ENCODE measurements around the gene HCN2. TPM values are rescaled to one million over a fixed set of nuclear protein-coding genes. Genes with fewer than 3 reads are reported as not detected.

The HCN2 gene
- total and polyA plus RNA-seq, 8 donors, result 0.06 to 0.50 (median 0.17) TPM

DNA sequence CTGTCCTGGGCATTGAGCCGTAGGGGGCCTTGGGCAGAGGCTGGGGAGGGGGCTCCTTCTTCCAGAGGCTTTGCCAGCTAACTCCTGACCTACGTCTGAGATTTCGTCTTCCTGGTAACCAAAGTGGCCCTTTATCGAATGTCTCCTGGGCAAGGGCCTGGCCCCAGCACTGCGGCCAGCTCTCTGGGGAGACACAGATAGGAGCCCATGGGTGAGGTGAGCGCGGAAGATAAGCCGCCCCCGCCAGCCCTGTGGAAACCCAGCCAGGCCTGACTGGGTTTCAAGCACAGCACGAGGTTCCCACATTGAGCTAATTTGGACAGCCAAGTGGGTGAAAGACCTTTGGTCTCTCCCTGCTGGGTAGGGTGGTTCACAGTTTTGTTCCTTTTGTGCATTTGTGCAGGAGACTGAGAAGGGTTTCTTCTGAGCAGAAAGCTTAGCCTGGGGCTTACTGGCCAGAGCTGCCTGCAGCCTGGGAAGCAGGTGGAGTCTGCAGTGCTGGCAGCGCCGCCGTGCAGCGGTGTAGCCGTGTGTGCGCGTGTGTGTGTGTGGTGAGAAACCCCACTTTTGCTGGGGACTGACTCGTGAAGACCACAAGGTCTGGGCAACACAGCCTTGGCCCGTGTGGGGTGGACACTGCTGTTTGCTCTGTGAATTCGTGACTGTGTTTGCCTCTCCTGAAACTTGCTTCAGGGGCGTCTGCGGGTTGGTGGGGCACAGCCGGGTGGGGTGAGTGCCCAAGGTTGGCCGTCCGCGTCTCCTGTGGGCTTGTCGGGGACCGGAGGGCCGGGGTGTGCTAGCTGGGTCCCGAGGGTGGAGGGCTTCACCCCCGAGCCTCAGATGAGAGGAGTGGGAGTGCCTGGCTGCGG, 14.8 kb upstream of the HCN2 start:
- Histone ChIP-seq H3K27me3 (no peaks in the 10 kb centered on the region), H3K27ac (no peak overlapping the region), H3K4me1 (peaks cover 16 to 48% of the 10 kb centered on the region in 2 donors), H3K9me3 (no peaks in the 10 kb centered on the region), H3K4me3 (peak overlapping the region in 1 of 2 donors; percentile 13), H3K36me3 (peaks cover 0 to 26% of the 10 kb centered on the region in 2 donors)
- intact Hi-C loops (cut with DNase I), result no loop called here
- ATAC-seq, result peak; percentile 2
- TF ChIP-seq, protein P1, sequence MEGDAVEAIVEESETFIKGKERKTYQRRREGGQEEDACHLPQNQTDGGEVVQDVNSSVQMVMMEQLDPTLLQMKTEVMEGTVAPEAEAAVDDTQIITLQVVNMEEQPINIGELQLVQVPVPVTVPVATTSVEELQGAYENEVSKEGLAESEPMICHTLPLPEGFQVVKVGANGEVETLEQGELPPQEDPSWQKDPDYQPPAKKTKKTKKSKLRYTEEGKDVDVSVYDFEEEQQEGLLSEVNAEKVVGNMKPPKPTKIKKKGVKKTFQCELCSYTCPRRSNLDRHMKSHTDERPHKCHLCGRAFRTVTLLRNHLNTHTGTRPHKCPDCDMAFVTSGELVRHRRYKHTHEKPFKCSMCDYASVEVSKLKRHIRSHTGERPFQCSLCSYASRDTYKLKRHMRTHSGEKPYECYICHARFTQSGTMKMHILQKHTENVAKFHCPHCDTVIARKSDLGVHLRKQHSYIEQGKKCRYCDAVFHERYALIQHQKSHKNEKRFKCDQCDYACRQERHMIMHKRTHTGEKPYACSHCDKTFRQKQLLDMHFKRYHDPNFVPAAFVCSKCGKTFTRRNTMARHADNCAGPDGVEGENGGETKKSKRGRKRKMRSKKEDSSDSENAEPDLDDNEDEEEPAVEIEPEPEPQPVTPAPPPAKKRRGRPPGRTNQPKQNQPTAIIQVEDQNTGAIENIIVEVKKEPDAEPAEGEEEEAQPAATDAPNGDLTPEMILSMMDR (IDR thresholded peaks at IDR 0.05), result no peak
- DNase-seq, result peak in 1 of 4 donors; percentile 80

DNA sequence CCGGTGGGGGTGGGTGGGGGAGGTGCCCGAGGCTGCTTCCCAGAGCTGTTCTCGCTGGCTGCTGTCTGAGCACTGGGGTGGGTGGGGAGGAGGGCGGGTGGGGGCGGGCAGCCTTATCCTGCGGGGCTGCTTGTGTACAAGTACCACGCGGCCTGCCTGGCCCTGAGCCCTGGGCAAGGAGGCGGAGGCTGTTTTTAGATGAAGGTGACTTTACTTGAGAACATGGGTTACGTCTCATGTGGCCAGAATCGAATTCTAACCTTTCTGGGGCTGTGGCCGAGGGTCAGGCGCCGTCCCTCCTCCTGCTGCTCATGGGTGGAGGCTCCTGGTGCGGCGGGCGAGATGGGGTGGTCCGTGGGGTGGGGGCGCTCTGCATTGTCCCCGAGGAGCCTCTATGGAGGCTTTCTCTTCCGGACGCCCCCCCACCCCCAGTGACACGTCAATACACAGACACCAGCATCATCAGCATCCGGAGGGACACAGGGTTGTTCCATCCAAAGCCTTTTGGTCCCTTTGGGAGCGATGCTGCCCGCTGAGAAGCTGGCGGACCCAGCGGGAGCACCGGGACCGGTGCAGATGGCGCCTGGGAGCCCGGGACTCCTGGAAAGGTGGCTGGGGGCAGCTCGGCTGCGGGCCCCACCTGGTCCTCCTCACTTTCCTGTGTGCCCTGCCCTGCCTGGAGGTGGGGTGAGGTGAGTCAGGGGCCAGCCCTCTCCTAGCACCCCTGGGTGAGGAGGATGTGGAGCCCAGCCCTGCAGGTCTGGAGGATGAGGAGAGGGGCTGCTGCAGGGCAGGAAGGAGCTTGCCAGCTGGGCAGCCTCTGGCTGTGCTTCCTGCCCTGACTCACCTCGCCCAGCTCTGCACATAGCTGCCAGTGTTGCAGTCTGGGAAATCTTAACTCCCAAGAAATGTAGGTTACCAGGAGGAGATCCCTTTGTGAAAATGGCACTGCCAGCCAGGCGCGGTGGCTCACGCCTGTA, 13.9 kb upstream of the HCN2 start:
- ATAC-seq (no peak), DNase-seq (peak in 2 of 4 donors; percentile 42 to 67)
- Histone ChIP-seq H3K9me3 (no peaks in the 10 kb centered on the region), H3K4me3 (no peak overlapping the region), H3K4me1 (peaks cover 16 to 47% of the 10 kb centered on the region in 2 donors), H3K36me3 (peaks cover 0 to 35% of the 10 kb centered on the region in 2 donors), H3K27me3 (no peaks in the 10 kb centered on the region), H3K27ac (no peak overlapping the region)
- TF ChIP-seq, protein P1 (IDR thresholded peaks at IDR 0.05), result no peak
- intact Hi-C loops (cut with DNase I), result no loop called here

DNA sequence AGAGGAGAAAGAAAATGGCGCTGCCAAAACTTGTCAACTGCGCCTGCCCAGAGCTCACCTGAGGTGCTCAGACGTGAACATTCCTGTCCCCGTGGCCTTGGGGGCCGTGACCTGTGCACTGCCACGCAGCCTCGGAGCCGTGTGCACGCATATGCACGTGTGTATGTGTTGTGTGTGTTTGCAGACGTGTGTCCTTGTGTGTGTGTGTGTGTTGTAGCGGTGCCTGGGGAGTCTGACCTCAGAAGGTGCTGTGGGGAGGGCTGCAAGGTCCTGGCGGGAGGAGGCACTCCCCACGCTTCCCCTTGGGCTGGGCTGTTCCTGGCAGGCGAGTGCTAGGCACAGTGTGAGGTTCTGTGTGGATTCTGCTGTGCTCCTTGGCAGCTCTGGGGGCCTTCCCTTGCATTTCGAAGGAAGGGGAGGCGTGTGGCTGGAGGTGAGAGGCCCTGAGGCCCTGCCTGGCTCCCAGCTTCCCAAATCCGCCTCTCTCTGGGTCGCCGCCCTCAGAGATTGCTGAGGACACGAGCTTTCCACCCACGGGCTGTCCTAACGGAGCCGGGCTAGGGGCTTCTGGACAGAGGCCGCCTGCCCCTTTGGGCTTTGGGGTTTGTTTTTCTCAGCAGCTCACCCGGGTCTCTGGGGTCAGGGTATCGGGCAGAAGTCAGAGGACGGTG, 12.8 kb upstream of the HCN2 start:
- Histone ChIP-seq H3K27me3 (no peaks in the 10 kb centered on the region), H3K4me3 (no peak overlapping the region), H3K36me3 (peaks cover 0 to 44% of the 10 kb centered on the region in 2 donors), H3K27ac (no peak overlapping the region), H3K4me1 (peaks cover 16 to 39% of the 10 kb centered on the region in 2 donors), H3K9me3 (no peaks in the 10 kb centered on the region)
- TF ChIP-seq, protein P1 (IDR thresholded peaks at IDR 0.05), result no peak
- ATAC-seq (no peak), DNase-seq (peak in 1 of 4 donors; percentile 67)
- intact Hi-C loops (cut with DNase I), result no loop called here

DNA sequence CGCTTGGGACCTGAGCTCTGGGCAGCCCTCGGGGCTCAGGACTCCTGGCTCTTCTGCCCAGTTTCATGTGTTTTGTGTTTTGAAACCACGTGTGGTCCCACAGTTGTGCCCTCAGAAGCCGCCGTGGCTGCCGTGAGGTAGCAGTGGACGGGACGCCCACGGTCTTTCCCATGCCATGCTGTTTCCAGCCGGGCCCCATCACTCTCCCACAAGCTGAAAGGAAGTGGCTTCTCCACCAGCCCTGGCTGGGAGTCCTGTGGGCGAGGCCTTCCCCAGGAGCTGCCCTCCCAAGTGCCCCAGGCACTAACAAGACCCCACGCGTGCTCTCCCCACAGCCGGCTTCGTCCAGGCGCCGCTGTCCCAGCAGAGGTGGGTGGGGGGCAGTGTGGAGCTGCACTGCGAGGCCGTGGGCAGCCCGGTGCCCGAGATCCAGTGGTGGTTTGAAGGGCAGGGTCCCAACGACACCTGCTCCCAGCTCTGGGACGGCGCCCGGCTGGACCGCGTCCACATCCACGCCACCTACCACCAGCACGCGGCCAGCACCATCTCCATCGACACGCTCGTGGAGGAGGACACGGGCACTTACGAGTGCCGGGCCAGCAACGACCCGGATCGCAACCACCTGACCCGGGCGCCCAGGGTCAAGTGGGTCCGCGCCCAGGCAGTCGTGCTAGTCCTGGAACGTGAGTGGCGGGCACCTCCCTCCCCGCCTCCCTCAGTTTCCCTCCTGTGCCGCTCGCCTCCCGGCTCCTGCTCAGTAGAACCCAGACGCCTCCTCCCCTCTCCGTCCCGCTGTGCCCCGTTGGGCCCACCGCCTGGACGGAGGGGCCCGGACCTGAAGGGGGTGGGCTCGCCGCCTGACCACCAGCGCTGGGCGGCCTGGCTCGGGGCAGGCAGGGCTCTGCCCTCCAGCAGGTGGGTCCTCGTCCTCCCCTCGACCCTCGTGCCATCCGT, 12.0 kb upstream of the HCN2 start:
- TF ChIP-seq, protein P1 (IDR thresholded peaks at IDR 0.05), result no peak
- DNase-seq (peak in 1 of 4 donors; percentile 73), ATAC-seq (no peak)
- Histone ChIP-seq H3K9me3 (no peaks in the 10 kb centered on the region), H3K36me3 (peaks cover 0 to 53% of the 10 kb centered on the region in 2 donors), H3K27ac (no peak overlapping the region), H3K27me3 (no peaks in the 10 kb centered on the region), H3K4me1 (peaks cover 16 to 39% of the 10 kb centered on the region in 2 donors), H3K4me3 (no peak overlapping the region)
- intact Hi-C loops (cut with DNase I), result no loop called here

Data from left lung (tissue), 10 donors.